Measurements from ENCODE around the gene NUDT16L1.

DNA sequence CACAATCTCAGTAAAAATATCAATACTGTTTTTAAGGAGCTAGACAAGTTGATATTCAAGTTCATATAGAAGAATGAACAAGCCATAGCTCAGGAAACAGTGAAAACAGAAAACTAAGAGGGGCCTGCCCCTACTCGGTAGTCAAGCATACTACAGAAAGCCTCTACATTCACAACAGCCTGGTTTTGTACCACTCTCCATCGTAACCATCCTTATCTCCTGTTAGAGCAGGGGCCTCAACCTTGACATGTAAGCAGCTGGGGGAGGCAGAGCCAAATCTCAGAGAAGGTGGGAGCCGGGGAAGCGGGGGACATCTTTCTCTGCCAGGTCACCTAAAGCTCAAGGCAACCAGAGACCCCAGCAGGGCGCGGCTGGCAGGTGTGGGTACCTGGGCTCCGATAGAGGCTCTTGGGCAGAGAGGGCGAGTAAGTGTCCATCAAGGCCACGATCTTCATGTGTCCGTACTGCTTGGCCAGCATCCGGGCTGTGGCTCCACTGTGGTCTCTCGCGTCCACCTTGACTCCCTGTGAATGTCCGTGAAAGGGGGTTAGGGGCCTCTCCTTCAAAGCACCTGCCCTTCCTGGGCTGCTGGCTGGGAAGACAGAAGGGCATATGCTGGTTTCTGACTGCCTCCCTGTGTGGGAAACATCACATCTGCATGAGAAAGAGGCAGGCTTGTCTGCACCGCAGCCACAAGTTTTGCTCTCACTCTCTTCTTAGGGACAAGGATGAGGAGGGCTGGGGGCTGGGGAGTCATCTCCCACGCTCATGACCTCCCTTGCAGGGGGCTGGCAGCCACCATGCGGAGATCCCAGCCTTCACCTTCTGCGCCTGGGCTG, 20.5 kb downstream of the NUDT16L1 start:
- TF ChIP-seq, protein P1, sequence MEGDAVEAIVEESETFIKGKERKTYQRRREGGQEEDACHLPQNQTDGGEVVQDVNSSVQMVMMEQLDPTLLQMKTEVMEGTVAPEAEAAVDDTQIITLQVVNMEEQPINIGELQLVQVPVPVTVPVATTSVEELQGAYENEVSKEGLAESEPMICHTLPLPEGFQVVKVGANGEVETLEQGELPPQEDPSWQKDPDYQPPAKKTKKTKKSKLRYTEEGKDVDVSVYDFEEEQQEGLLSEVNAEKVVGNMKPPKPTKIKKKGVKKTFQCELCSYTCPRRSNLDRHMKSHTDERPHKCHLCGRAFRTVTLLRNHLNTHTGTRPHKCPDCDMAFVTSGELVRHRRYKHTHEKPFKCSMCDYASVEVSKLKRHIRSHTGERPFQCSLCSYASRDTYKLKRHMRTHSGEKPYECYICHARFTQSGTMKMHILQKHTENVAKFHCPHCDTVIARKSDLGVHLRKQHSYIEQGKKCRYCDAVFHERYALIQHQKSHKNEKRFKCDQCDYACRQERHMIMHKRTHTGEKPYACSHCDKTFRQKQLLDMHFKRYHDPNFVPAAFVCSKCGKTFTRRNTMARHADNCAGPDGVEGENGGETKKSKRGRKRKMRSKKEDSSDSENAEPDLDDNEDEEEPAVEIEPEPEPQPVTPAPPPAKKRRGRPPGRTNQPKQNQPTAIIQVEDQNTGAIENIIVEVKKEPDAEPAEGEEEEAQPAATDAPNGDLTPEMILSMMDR (IDR thresholded peaks at IDR 0.05) = no peak
- no peak for TF ChIP-seq POLR2A (IDR thresholded peaks at IDR 0.05)

All from testis (tissue), 2 donors.